ENCODE data around the gene SLC46A1.

The SLC46A1 gene

DNA sequence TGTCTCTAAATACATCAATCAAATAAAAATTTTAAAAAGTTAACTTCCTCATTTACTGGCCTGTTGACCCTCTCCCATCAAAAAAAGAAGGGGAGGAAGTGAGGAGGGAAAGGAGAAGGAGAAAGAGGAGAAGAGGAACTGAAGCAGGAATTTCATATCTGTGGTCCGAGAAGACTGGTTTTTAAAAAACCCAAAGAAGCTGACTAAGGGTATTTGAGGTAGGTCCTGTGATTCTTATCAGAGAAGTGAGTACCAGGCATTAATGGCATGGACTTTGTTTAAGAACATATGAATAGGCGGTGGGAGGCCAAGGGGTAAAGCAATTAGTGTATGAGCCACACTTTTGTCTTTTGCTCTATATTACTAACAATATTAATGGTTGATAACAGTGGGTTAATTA lies 2.0 kb downstream of the SLC46A1 start:
- Histone ChIP-seq H3K4me2 (ENCODE audit: low read length) (no peak overlapping the region), H3K36me3 (replicated peaks; ENCODE audit: low read depth, low read length) (no peaks in the 10 kb centered on the region), H3K79me2 (ENCODE audit: low read length) (no peaks in the 10 kb centered on the region), H3K27me3 (ENCODE audit: low read depth, low read length) (no peaks in the 10 kb centered on the region), H3K4me3 (ENCODE audit: low read length) (no peak overlapping the region), H3K4me1 (ENCODE audit: low read length) (peaks cover 16% of the 10 kb centered on the region), H3K9ac (ENCODE audit: low read length) (no peak overlapping the region), H3K27ac (ENCODE audit: low read length) (no peak overlapping the region), H3K9me3 (ENCODE audit: insufficient read depth, low read length) (no peaks in the 10 kb centered on the region), H2AFZ (ENCODE audit: low read depth, low read length) (no peak overlapping the region), H4K20me1 (ENCODE audit: insufficient read depth, low read length) (no peaks in the 10 kb centered on the region)
- TF ChIP-seq EZH2phosphoT487 (IDR thresholded peaks at IDR 0.05; ENCODE audit: low read depth): no peak
- TF ChIP-seq, protein P1, sequence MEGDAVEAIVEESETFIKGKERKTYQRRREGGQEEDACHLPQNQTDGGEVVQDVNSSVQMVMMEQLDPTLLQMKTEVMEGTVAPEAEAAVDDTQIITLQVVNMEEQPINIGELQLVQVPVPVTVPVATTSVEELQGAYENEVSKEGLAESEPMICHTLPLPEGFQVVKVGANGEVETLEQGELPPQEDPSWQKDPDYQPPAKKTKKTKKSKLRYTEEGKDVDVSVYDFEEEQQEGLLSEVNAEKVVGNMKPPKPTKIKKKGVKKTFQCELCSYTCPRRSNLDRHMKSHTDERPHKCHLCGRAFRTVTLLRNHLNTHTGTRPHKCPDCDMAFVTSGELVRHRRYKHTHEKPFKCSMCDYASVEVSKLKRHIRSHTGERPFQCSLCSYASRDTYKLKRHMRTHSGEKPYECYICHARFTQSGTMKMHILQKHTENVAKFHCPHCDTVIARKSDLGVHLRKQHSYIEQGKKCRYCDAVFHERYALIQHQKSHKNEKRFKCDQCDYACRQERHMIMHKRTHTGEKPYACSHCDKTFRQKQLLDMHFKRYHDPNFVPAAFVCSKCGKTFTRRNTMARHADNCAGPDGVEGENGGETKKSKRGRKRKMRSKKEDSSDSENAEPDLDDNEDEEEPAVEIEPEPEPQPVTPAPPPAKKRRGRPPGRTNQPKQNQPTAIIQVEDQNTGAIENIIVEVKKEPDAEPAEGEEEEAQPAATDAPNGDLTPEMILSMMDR (IDR thresholded peaks at IDR 0.05; ENCODE audit: low read depth, low read length): no peak

DNA sequence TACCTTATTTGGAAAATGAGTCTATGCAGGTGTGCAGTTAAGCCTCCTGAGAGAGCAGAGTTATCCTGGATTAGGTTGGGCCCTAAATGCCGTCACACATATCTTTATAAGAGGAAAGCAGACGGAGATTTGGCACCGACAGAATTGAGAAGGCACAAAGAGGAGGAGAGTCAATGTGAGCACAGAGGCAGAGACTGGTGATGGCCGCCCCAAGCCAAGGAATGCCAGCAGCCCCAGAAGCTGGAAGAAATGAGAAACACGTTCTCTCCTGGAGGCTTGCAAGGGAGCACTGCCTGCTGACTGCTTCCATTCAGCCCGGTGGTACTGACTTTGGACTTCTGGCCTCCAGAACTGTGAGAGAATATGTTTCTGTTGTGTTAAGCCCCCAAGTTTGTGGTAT lies 3.2 kb downstream of the SLC46A1 start:
- H3K79me2 ChIP-seq (ENCODE audit: low read length): no peaks in the 10 kb centered on the region
- H2AFZ ChIP-seq (ENCODE audit: low read depth, low read length): no peak overlapping the region
- no peak overlapping the region for H3K4me2 ChIP-seq (ENCODE audit: low read length)
- TF ChIP-seq, protein P1 (IDR thresholded peaks at IDR 0.05; ENCODE audit: low read depth, low read length): no peak
- no peak for TF ChIP-seq EZH2phosphoT487 (IDR thresholded peaks at IDR 0.05; ENCODE audit: low read depth)
- H3K27me3 ChIP-seq (ENCODE audit: low read depth, low read length): no peaks in the 10 kb centered on the region
- H3K36me3 ChIP-seq (replicated peaks; ENCODE audit: low read depth, low read length): no peaks in the 10 kb centered on the region
- H3K27ac ChIP-seq (ENCODE audit: low read length): no peak overlapping the region
- no peaks in the 10 kb centered on the region for H3K9me3 ChIP-seq (ENCODE audit: insufficient read depth, low read length)
- H4K20me1 ChIP-seq (ENCODE audit: insufficient read depth, low read length): no peaks in the 10 kb centered on the region
- H3K4me3 ChIP-seq (ENCODE audit: low read length): no peak overlapping the region
- H3K4me1 ChIP-seq (ENCODE audit: low read length): peaks cover 21% of the 10 kb centered on the region
- no peak overlapping the region for H3K9ac ChIP-seq (ENCODE audit: low read length)

DNA sequence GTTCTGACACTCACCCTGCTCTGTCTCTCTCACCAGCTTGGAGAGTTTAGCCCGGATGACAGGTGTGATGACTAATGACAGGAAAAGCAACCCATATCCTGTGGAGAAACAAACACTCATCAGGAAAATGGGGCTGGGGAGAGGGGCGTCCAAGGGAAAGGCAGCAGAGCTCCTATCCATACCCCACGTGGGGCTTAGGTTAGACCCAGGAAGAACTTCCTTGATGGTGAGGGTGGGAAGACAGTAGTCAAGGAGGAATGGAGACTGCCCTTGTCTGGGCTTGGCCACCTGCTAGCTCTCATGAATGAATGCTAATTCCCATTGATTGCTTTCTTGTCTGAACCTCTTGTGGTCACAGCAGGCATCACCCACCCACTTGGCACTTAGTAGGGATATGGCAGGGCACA lies 3.8 kb downstream of the SLC46A1 start:
- Histone ChIP-seq H3K4me3 (ENCODE audit: low read length) (no peak overlapping the region), H3K27ac (ENCODE audit: low read length) (no peak overlapping the region), H3K27me3 (ENCODE audit: low read depth, low read length) (no peaks in the 10 kb centered on the region), H2AFZ (ENCODE audit: low read depth, low read length) (no peak overlapping the region), H3K9me3 (ENCODE audit: insufficient read depth, low read length) (no peaks in the 10 kb centered on the region), H3K4me2 (ENCODE audit: low read length) (no peak overlapping the region), H3K4me1 (ENCODE audit: low read length) (peaks cover 21% of the 10 kb centered on the region), H3K36me3 (replicated peaks; ENCODE audit: low read depth, low read length) (no peaks in the 10 kb centered on the region), H3K79me2 (ENCODE audit: low read length) (no peaks in the 10 kb centered on the region), H3K9ac (ENCODE audit: low read length) (no peak overlapping the region), H4K20me1 (ENCODE audit: insufficient read depth, low read length) (no peaks in the 10 kb centered on the region)
- TF ChIP-seq, protein P1 (IDR thresholded peaks at IDR 0.05; ENCODE audit: low read depth, low read length): no peak
- TF ChIP-seq EZH2phosphoT487 (IDR thresholded peaks at IDR 0.05; ENCODE audit: low read depth): no peak

DNA sequence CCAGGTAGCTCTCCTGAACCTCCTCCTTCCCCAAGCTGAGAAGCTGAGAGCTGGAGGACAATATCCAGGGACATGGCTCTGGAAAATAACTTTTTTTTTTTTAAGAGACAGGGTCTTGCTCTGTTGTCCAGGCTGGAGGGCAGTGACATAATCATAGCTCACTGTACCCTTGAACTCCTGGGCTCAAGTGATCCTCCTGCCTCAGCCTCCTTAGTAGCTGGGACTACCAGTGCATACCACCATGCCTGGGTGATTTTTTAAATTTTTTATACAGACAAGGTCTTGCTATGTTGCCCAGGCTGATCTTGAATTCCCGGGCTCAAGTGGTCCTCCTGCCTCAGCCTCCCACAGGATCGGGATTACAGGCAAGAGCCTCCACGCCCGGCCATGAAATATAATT lies 6.2 kb downstream of the SLC46A1 start:
- H3K27me3 ChIP-seq (ENCODE audit: low read depth, low read length): no peaks in the 10 kb centered on the region
- peaks cover 16% of the 10 kb centered on the region for H3K36me3 ChIP-seq (replicated peaks; ENCODE audit: low read depth, low read length)
- TF ChIP-seq EZH2phosphoT487 (IDR thresholded peaks at IDR 0.05; ENCODE audit: low read depth): no peak
- TF ChIP-seq, protein P1 (IDR thresholded peaks at IDR 0.05; ENCODE audit: low read depth, low read length): no peak
- H4K20me1 ChIP-seq (ENCODE audit: insufficient read depth, low read length): no peaks in the 10 kb centered on the region
- no peak overlapping the region for H3K4me3 ChIP-seq (ENCODE audit: low read length)
- no peak overlapping the region for H3K9ac ChIP-seq (ENCODE audit: low read length)
- H2AFZ ChIP-seq (ENCODE audit: low read depth, low read length): no peak overlapping the region
- no peak overlapping the region for H3K4me2 ChIP-seq (ENCODE audit: low read length)
- H3K4me1 ChIP-seq (ENCODE audit: low read length): peaks cover 12% of the 10 kb centered on the region; the same call in 1 of the 2 replicates
- H3K79me2 ChIP-seq (ENCODE audit: low read length): no peaks in the 10 kb centered on the region
- H3K9me3 ChIP-seq (ENCODE audit: insufficient read depth, low read length): no peaks in the 10 kb centered on the region
- no peak overlapping the region for H3K27ac ChIP-seq (ENCODE audit: low read length)
